WTC11 (cell line): ENCODE data around the gene HTR4. TPM values are rescaled to one million over a fixed set of nuclear protein-coding genes. Genes with fewer than 3 reads are reported as not detected.

Experiments used
- ATAC-seq: fragments of 200-7000 bp; cut with Tn5 transposase; 2 replicates; pipeline ENCODE4 v1.10.0; 2021; ENCODE audit warnings: mild to moderate bottlenecking, moderate library complexity
- CTCF ChIA-PET: fragments of 300-600 bp; sonication (Branson Sonifier 250); formaldehyde crosslinking; loops from one replicate; lab custom pipeline; 2021; ENCODE audit warnings: antibody characterized with exemption; lab: Charles Lee
- POLR2A ChIA-PET: fragments of 350-600 bp; sonication (Branson Sonifier 250); formaldehyde crosslinking; loops from one replicate; lab custom pipeline; 2021; ENCODE audit warnings: antibody characterized with exemption; lab: Charles Lee
- DNase-seq: peaks from one replicate; pipeline ENCODE4 v3.0.0; 2021; ENCODE audit warnings: low spot score
- H3K27ac Mint-ChIP-seq: 2 replicates; pipeline ENCODE4 v1.8.0; 2021; ENCODE audit warnings: mixed read lengths
- H3K27me3 Mint-ChIP-seq: 2 replicates; pipeline ENCODE4 v1.8.0; 2021; ENCODE audit warnings: low read depth, mild to moderate bottlenecking, moderate library complexity, mixed read lengths
- H3K36me3 Mint-ChIP-seq: 2 replicates; pipeline ENCODE4 v1.8.0; 2021; ENCODE audit warnings: mixed read lengths
- H3K4me1 Mint-ChIP-seq: 2 replicates; pipeline ENCODE4 v1.8.0; 2022; ENCODE audit warnings: mixed read lengths
- H3K4me3 Mint-ChIP-seq: 2 replicates; pipeline ENCODE4 v1.8.0; 2021; ENCODE audit warnings: mild to moderate bottlenecking, moderate library complexity, mixed read lengths
- H3K9me3 Mint-ChIP-seq: 2 replicates; pipeline ENCODE4 v1.8.0; 2021; ENCODE audit warnings: mixed read lengths
- ARID4B ChIP-seq: sonication (generic); formaldehyde crosslinking; IDR thresholded peaks from 2 replicates; pipeline ENCODE4 v1.8.0; 2023; ENCODE audit warnings: missing genetic modification reagents, mild to moderate bottlenecking, borderline replicate concordance
- ATF3 ChIP-seq: sonication (generic); formaldehyde crosslinking; conservative IDR thresholded peaks from 2 replicates; pipeline ENCODE4 v1.8.1; 2022; ENCODE audit warnings: mild to moderate bottlenecking, missing genetic modification reagents
- ATF6 ChIP-seq: sonication (generic); formaldehyde crosslinking; IDR thresholded peaks from 2 replicates; pipeline ENCODE4 v1.8.1; 2023; ENCODE audit warnings: mild to moderate bottlenecking, missing genetic modification reagents
- CBFB ChIP-seq: sonication (generic); formaldehyde crosslinking; IDR thresholded peaks from 2 replicates; pipeline ENCODE4 v1.8.1; 2022; ENCODE audit warnings: mild to moderate bottlenecking, low read depth, missing genetic modification reagents
- CDX4 ChIP-seq: fragments of 250-450 bp; sonication (Bioruptor Pico); IDR thresholded peaks from 2 replicates; pipeline ENCODE4 v1.9.0; 2021; ENCODE audit warnings: moderate library complexity, mild to moderate bottlenecking, inconsistent platforms, borderline replicate concordance
- E2F1 ChIP-seq: sonication (generic); formaldehyde crosslinking; IDR thresholded peaks from 2 replicates; pipeline ENCODE4 v1.8.0; 2022; ENCODE audit warnings: mild to moderate bottlenecking, missing genetic modification reagents
- E2F4 ChIP-seq: sonication (generic); formaldehyde crosslinking; IDR thresholded peaks from 2 replicates; pipeline ENCODE4 v1.8.1; 2022; ENCODE audit warnings: low read depth, mild to moderate bottlenecking, moderate library complexity, missing genetic modification reagents, borderline replicate concordance
- FOXK1 ChIP-seq: sonication (generic); formaldehyde crosslinking; IDR thresholded peaks from 2 replicates; pipeline ENCODE4 v1.8.0; 2022; ENCODE audit warnings: mild to moderate bottlenecking, moderate library complexity, missing genetic modification reagents
- GTF2I ChIP-seq: fragments of 250-450 bp; sonication (Bioruptor Pico); conservative IDR thresholded peaks from 2 replicates; pipeline ENCODE4 v1.4.0; 2021; ENCODE audit warnings: mild to moderate bottlenecking
- HMGXB4 ChIP-seq: sonication (generic); formaldehyde crosslinking; IDR thresholded peaks from 2 replicates; pipeline ENCODE4 v1.8.1; 2023; ENCODE audit warnings: mild to moderate bottlenecking, moderate library complexity, missing genetic modification reagents
- IRF1 ChIP-seq: sonication (generic); formaldehyde crosslinking; IDR thresholded peaks from 2 replicates; pipeline ENCODE4 v1.8.0; 2023; ENCODE audit warnings: missing genetic modification reagents
- JAZF1 ChIP-seq: fragments of 250-450 bp; sonication (Bioruptor Pico); IDR thresholded peaks from 2 replicates; pipeline ENCODE4 v1.9.0; 2021; ENCODE audit warnings: moderate library complexity, mild to moderate bottlenecking, inconsistent platforms
- NFATC4 ChIP-seq: fragments of 250-450 bp; sonication (Bioruptor Pico); IDR thresholded peaks from 2 replicates; pipeline ENCODE4 v1.9.0; 2021; ENCODE audit warnings: mild to moderate bottlenecking
- SMAD4 ChIP-seq: sonication (generic); formaldehyde crosslinking; IDR thresholded peaks from 2 replicates; pipeline ENCODE4 v1.8.0; 2022; ENCODE audit warnings: mild to moderate bottlenecking, missing genetic modification reagents
- TP53 ChIP-seq: sonication (generic); formaldehyde crosslinking; IDR thresholded peaks from 2 replicates; pipeline ENCODE4 v1.8.1; 2023; ENCODE audit warnings: mild to moderate bottlenecking, missing genetic modification reagents
- ZMAT4 ChIP-seq: fragments of 250-450 bp; sonication (Bioruptor Pico); IDR thresholded peaks from 2 replicates; pipeline ENCODE4 v1.9.0; 2021; ENCODE audit warnings: mild to moderate bottlenecking
- ZNF138 ChIP-seq: sonication (generic); formaldehyde crosslinking; conservative IDR thresholded peaks from 2 replicates; pipeline ENCODE4 v1.8.1; 2022; ENCODE audit warnings: mild to moderate bottlenecking, moderate library complexity, missing genetic modification reagents
- ZNF219 ChIP-seq: sonication (generic); formaldehyde crosslinking; IDR thresholded peaks from 2 replicates; pipeline ENCODE4 v1.8.0; 2023; ENCODE audit warnings: missing genetic modification reagents, mild to moderate bottlenecking, borderline replicate concordance
- ZNF416 ChIP-seq: fragments of 250-450 bp; sonication (Bioruptor Pico); IDR thresholded peaks from 2 replicates; pipeline ENCODE4 v1.9.0; 2021; ENCODE audit warnings: mild to moderate bottlenecking, inconsistent platforms
- ZNF512 ChIP-seq: sonication (generic); formaldehyde crosslinking; IDR thresholded peaks from 2 replicates; pipeline ENCODE4 v1.8.1; 2022; ENCODE audit warnings: missing genetic modification reagents, borderline replicate concordance
- total RNA-seq: library from RNA; stranded (reverse); gene quantifications from 3 replicates; pipeline ENCODE4 v1.2.3, GENCODE V29; 2021

HTR4 gene
- total RNA-seq, 1 experiment from 2014 or later, result not detected

- no peak for ATAC-seq
- no peaks in the 10 kb centered on the region for H3K9me3 Mint-ChIP-seq
These were observed 182.9 kb downstream of the HTR4 start for GRCh38 chr5:148471379-148471778.

More at GRCh38 chr5:148471379-148471778, 182.9 kb downstream of the HTR4 start:
- CTCF ChIA-PET, result no interaction called here
- no peak overlapping the region for H3K27ac Mint-ChIP-seq
- no peaks in the 10 kb centered on the region for H3K4me1 Mint-ChIP-seq
- no peak for DNase-seq
- H3K27me3 Mint-ChIP-seq, result peaks cover 4% of the 10 kb centered on the region
- POLR2A ChIA-PET, result no interaction called here
- TF ChIP-seq TP53 (CRISPR knock-in tag), result no peak
- no peak for TF ChIP-seq ZNF219 (CRISPR knock-in tag)
- TF ChIP-seq FOXK1 (CRISPR knock-in tag), result no peak
- no peak for TF ChIP-seq ZNF416 (CRISPR knock-in tag)
- TF ChIP-seq ZNF512 (CRISPR knock-in tag), result no peak
- no peak for TF ChIP-seq E2F1
- no peak for TF ChIP-seq NFATC4 (CRISPR knock-in tag)
- no peak for TF ChIP-seq CBFB (CRISPR knock-in tag)
- TF ChIP-seq GTF2I, result no peak
- no peak for TF ChIP-seq ATF6 (CRISPR knock-in tag)
- TF ChIP-seq CDX4 (CRISPR knock-in tag), result no peak
- TF ChIP-seq SMAD4 (CRISPR knock-in tag), result no peak
- TF ChIP-seq ZNF138 (CRISPR knock-in tag), result no peak
- TF ChIP-seq E2F4 (CRISPR knock-in tag), result no peak
- TF ChIP-seq ZMAT4 (CRISPR knock-in tag), result no peak
- no peak for TF ChIP-seq ATF3
- TF ChIP-seq JAZF1 (CRISPR knock-in tag), result no peak
- no peak for TF ChIP-seq HMGXB4 (CRISPR knock-in tag)
- TF ChIP-seq IRF1 (CRISPR knock-in tag), result no peak
- no peak for TF ChIP-seq ARID4B (CRISPR knock-in tag)
- H3K36me3 Mint-ChIP-seq, result no peaks in the 10 kb centered on the region
- no peak overlapping the region for H3K4me3 Mint-ChIP-seq
